ENCODE data around the gene PODXL2.

The PODXL2 gene

DNA sequence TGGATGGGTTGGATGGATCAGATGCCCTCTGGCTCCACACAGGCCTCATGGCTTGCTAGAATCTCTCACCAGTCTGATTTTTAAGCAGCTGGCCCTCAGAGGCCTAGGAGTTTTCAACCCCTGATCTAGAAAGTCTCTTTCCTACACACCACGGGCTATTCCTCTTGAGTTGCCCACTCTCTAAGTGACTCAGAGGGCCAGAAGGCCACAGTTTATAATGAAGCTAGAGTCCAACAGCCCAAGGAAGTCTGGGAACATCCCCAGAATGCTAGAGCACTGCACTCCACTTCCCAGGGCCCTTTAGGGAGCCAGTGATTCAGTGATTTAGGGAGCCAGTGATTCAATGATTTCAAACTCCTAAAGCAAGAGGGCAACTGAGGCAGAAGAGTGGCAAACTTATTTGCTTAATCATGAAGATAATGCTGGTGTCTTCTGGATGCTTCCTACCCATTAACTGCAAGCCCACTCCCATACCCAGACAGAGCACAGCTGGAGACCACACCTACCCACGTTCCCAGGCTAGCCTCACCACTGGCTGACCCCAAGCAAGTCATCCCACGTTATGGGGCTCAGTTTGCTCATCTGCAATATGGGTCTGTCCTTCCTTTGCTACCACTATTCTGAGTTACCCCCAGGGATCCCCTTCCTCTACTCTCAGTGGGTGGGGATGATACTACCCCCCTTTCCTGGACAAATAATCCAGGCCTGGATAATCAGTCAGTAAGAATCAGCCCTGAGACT lies 80.5 kb downstream of the PODXL2 start:
- no peak for TF ChIP-seq CTCF (IDR thresholded peaks at IDR 0.05; ENCODE audit: insufficient read depth, low read length, poor library complexity, severe bottlenecking)
- H3K27me3 ChIP-seq (replicated peaks; ENCODE audit: control insufficient read depth, insufficient read depth, low read length) = no peaks in the 10 kb centered on the region
- DNase-seq (ENCODE audit: extremely low read depth, insufficient read length) = no peak
- peaks cover 28% of the 10 kb centered on the region for H3K36me3 ChIP-seq (ENCODE audit: control insufficient read depth, insufficient read depth, low read length)
- H3K4me3 ChIP-seq (replicated peaks; ENCODE audit: low read depth, low read length) = no peak overlapping the region

GRCh38 chr3:127710155-127710941 lies 81.4 kb downstream of the PODXL2 start:
- H3K36me3 ChIP-seq (ENCODE audit: control insufficient read depth, insufficient read depth, low read length) = peaks cover 31% of the 10 kb centered on the region

DNA sequence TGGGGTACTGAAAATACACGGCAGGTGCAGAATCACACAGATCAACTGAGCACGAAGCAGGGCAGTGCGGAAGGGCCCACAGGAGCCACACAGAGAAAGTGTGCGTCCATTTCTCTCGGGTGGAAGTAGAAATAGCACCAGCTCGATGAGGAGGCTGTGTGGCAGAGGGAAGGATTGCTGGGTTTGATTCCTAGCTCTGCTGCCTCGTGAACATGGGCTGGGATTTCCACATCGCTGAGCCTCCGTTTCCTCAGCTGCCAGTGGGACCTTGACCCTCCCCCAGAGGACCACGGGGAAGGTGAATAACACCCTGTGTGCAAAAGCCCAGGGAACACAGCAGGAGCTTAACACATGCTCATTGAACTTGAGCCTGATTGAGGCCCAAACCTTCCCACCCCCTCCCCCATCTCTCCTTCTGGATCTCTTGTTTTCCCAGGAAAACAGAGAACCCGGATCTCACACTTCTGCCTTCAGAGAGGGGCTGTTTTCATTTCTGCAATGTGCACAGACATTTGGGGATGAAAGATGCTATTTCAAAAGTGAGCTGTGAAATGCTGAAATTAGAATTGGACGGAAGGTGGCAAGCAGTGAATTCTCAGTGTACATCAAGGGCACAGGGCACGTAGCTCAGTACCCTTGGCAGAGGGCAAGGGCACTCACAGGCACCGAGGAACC lies 82.2 kb downstream of the PODXL2 start:
- DNase-seq (ENCODE audit: extremely low read depth, insufficient read length) = no peak
- Histone ChIP-seq H3K27me3 (replicated peaks; ENCODE audit: control insufficient read depth, insufficient read depth, low read length) (no peaks in the 10 kb centered on the region), H3K36me3 (ENCODE audit: control insufficient read depth, insufficient read depth, low read length) (peaks cover 31% of the 10 kb centered on the region), H3K4me3 (replicated peaks; ENCODE audit: low read depth, low read length) (no peak overlapping the region)
- TF ChIP-seq CTCF (IDR thresholded peaks at IDR 0.05; ENCODE audit: insufficient read depth, low read length, poor library complexity, severe bottlenecking) = no peak

More at GRCh38 chr3:127710155-127710941, 81.4 kb downstream of the PODXL2 start:
- TF ChIP-seq CTCF (IDR thresholded peaks at IDR 0.05; ENCODE audit: insufficient read depth, low read length, poor library complexity, severe bottlenecking) = no peak
- no peak for DNase-seq (ENCODE audit: extremely low read depth, insufficient read length)
- no peak overlapping the region for H3K4me3 ChIP-seq (replicated peaks; ENCODE audit: low read depth, low read length)
- H3K27me3 ChIP-seq (replicated peaks; ENCODE audit: control insufficient read depth, insufficient read depth, low read length) = no peaks in the 10 kb centered on the region

GRCh38 chr3:127711896-127712295 lies 82.9 kb downstream of the PODXL2 start:
- peaks cover 27% of the 10 kb centered on the region for H3K36me3 ChIP-seq (ENCODE audit: control insufficient read depth, insufficient read depth, low read length)
- no peak for TF ChIP-seq CTCF (IDR thresholded peaks at IDR 0.05; ENCODE audit: insufficient read depth, low read length, poor library complexity, severe bottlenecking)

DNA sequence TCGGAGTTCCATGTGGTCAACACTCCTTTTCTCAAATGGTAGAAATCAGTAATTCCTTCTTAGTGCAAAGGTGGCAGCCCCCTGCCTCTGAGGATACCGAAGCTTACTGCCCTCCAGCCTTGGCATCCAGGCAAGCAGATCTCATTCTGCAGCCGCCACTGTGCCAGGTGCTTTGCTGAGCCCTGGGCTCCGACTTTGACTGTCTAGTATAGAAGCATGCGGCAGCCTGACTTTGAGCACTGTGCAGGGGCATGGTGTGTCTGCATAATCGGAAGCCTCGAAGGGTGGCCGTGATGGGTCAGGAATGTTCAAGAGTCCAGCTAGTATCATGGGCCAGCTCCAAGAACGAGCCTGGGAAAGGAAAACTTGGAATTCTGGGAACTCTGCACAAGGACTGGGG lies 83.5 kb downstream of the PODXL2 start:
- no peak for DNase-seq (ENCODE audit: extremely low read depth, insufficient read length)
- no peak for TF ChIP-seq CTCF (IDR thresholded peaks at IDR 0.05; ENCODE audit: insufficient read depth, low read length, poor library complexity, severe bottlenecking)
- Histone ChIP-seq H3K4me3 (replicated peaks; ENCODE audit: low read depth, low read length) (no peak overlapping the region), H3K27me3 (replicated peaks; ENCODE audit: control insufficient read depth, insufficient read depth, low read length) (no peaks in the 10 kb centered on the region), H3K36me3 (ENCODE audit: control insufficient read depth, insufficient read depth, low read length) (peaks cover 30% of the 10 kb centered on the region)

More at GRCh38 chr3:127711896-127712295, 82.9 kb downstream of the PODXL2 start:
- Histone ChIP-seq H3K4me3 (replicated peaks; ENCODE audit: low read depth, low read length) (no peak overlapping the region), H3K27me3 (replicated peaks; ENCODE audit: control insufficient read depth, insufficient read depth, low read length) (no peaks in the 10 kb centered on the region)
- DNase-seq (ENCODE audit: extremely low read depth, insufficient read length) = no peak
